GM12873 (cell line): Measurements from ENCODE around the gene NKAIN2.

ENCODE experiments used
- TF ChIP-seq, protein P1 (sequence below): IDR thresholded peaks from 2 replicates; pipeline ENCODE4 v1.5.1; 2012; ENCODE audit warnings: low read depth, mild to moderate bottlenecking, moderate library complexity, low read length, control low read depth; ENCODE audit not compliant: insufficient read depth; ENCODE audit errors: missing control alignments

The NKAIN2 gene

DNA sequence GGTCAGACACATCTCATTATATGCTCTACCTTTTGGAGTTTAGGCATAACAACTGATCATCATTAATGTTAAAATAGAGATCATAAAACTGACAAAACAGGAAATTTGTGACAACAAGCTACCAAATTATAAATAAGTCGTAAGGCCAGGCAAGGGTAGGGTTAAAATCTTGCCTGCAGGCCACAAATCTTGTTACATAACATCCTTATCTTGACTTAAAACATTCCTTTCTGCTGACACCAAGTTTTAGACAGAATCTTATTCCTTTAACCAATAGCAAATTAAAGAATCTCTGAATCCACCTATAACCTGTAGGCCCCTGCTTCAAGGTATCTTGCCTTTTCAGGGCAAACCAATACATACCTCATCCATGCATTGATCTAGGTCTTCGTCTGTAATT lies 32.5 kb upstream of the NKAIN2 start:
- TF ChIP-seq, protein P1, sequence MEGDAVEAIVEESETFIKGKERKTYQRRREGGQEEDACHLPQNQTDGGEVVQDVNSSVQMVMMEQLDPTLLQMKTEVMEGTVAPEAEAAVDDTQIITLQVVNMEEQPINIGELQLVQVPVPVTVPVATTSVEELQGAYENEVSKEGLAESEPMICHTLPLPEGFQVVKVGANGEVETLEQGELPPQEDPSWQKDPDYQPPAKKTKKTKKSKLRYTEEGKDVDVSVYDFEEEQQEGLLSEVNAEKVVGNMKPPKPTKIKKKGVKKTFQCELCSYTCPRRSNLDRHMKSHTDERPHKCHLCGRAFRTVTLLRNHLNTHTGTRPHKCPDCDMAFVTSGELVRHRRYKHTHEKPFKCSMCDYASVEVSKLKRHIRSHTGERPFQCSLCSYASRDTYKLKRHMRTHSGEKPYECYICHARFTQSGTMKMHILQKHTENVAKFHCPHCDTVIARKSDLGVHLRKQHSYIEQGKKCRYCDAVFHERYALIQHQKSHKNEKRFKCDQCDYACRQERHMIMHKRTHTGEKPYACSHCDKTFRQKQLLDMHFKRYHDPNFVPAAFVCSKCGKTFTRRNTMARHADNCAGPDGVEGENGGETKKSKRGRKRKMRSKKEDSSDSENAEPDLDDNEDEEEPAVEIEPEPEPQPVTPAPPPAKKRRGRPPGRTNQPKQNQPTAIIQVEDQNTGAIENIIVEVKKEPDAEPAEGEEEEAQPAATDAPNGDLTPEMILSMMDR: no peak

DNA sequence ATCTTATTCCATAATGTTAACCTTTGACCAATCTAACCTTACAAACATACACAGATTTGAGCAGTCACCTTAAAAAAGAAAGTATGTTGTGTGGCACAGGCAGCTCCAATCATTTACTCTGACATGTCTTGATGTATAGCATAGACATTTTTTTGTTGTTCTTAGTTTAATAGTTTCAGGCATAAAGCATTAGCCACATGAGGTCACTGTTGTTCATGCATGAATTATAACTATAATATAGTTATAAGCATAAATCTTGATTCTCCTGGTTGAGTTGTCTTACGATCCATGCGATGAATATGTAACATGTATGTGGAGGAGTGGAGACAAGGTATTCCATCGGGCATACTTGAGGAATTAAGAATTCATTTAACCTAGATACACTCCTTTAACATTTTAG lies 26.1 kb upstream of the NKAIN2 start:
- TF ChIP-seq, protein P1: no peak

GRCh38 chr6:123780021-123780420 lies 23.6 kb upstream of the NKAIN2 start:
- TF ChIP-seq, protein P1: no peak

- TF ChIP-seq, protein P1: no peak
Measured at GRCh38 chr6:123784330-123784729, 19.3 kb upstream of the NKAIN2 start.

- TF ChIP-seq, protein P1: no peak
Measured at GRCh38 chr6:123785039-123785438, 18.6 kb upstream of the NKAIN2 start.

GRCh38 chr6:123788319-123788718 lies 15.3 kb upstream of the NKAIN2 start:
- TF ChIP-seq, protein P1: no peak

- TF ChIP-seq, protein P1: no peak
Measured at GRCh38 chr6:123794190-123794589, 9.5 kb upstream of the NKAIN2 start.
